Thymus (tissue), 11 donors: ENCODE results near the gene RAET1E. TPM values are rescaled to one million over a fixed set of nuclear protein-coding genes. Genes with fewer than 3 reads are reported as not detected.
A peak's percentile ranks its signal among the peaks of the same experiment; 100 is the strongest.
"Not testable (repeated sequence)": the region's sequence is repeated elsewhere in the genome, so short reads cannot be mapped to it uniquely, and the experiment has no call there.

Experiments used
- DNase-seq, 9 donors: peaks; one replicate each; pipeline ENCODE4 v3.0.0-alpha.2; 2013; ENCODE audit warnings: low spot score in 9 of 9, low read depth in 6 of 9, missing footprints in 1 of 9
- H3K27ac ChIP-seq, 2 donors: one replicate each; pipeline ENCODE4 v1.5.1; 2013; ENCODE audit warnings: control low read depth in 1 of 2, low read depth in 1 of 2, low read length in 1 of 2, mild to moderate bottlenecking in 1 of 2, moderate library complexity in 1 of 2
- H3K27me3 ChIP-seq, 2 donors: one replicate each; pipeline ENCODE4 v1.5.1; 2013; ENCODE audit warnings: low read length in 1 of 2; ENCODE audit not compliant: control insufficient read depth in 2 of 2, insufficient read depth in 1 of 2
- H3K36me3 ChIP-seq, 2 donors: one replicate each; pipeline ENCODE4 v1.5.1; 2013; ENCODE audit warnings: low read length in 1 of 2, mild to moderate bottlenecking in 1 of 2, moderate library complexity in 1 of 2; ENCODE audit not compliant: control insufficient read depth in 2 of 2, insufficient read depth in 2 of 2
- H3K4me1 ChIP-seq, 2 donors: one replicate each; pipeline ENCODE4 v1.5.1; 2013; ENCODE audit warnings: low read length in 2 of 2; ENCODE audit not compliant: control insufficient read depth in 2 of 2, insufficient read depth in 2 of 2
- H3K4me3 ChIP-seq, 2 donors: one replicate each; pipeline ENCODE4 v1.5.1; 2013; ENCODE audit warnings: low read length in 2 of 2, control low read depth in 1 of 2, mild to moderate bottlenecking in 1 of 2
- H3K9me3 ChIP-seq, 2 donors: one replicate each; pipeline ENCODE4 v1.5.1; 2013; ENCODE audit warnings: low read length in 1 of 2, mild to moderate bottlenecking in 1 of 2; ENCODE audit not compliant: control insufficient read depth in 2 of 2, insufficient read depth in 1 of 2
- WGBS: extraction: QIAGEN DNeasy Blood & Tissue Kit; methylation state at CpG from one replicate; pipeline ENCODE4 v1.1.7; 2013; 5-methylcytosine and 5-hydroxymethylcytosine counted together
- polyA plus RNA-seq: library from polyadenylated mRNA; stranded (reverse); fragments of 200-250 nt; gene quantifications from one replicate; pipeline ENCODE4 v1.2.3, GENCODE V29; 2013
- total RNA-seq: library from RNA; stranded (reverse); fragments of 120-200 nt; gene quantifications from one replicate; pipeline ENCODE4 v1.2.4, GENCODE V29; 2013
- donor health status: healthy.

The RAET1E gene
- total and polyA plus RNA-seq, 2 donors: 0.05 to 0.59 TPM

GRCh38 chr6:149857541-149857940 lies 40.4 kb downstream of the RAET1E start:
- Histone ChIP-seq H3K27me3 (peaks cover 3 to 52% of the 10 kb centered on the region in 2 donors), H3K36me3 (no peaks in the 10 kb centered on the region), H3K4me3 (no peak overlapping the region), H3K9me3 (no peaks in the 10 kb centered on the region), H3K4me1 (no peaks in the 10 kb centered on the region), H3K27ac (no peak overlapping the region)
- no peak for DNase-seq
- WGBS: 96% methylated on average over 5 of the region's 5 CpGs

DNA sequence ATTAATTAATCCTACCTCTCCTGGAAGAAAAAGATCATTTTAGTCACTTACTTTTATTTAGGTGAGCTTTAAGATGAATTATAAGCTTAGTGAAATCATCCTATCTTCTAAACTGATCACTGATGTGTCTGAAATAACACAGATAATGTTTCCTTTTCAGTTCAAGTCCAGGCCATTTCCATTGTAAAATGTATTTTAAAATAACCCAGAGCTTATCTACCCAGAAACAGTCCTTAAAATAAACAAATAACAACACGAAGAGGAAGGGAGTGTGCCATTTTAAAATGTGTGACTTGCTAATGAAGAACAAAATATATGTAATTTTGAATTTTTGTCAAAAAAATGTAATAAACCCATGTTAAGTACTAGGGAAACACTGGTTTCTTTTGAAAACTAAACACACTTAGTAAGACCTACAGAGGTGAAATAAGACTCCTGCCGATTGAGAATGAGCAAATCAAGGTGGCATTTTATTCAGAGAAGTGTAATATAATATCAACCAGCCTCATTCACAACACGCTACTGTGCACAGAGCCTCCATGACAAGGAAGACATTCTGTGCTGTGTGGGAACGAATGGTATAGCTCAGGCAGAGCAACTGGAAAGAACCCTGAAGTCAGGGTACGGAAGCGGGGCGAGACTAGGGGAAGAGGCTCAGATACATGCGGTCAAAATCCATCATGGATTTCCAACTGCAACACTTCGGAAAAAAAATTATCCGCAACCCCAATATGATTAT lies 41.5 kb downstream of the RAET1E start:
- Histone ChIP-seq H3K4me1 (no peaks in the 10 kb centered on the region), H3K27ac (no peak overlapping the region), H3K27me3 (peaks cover 0 to 50% of the 10 kb centered on the region in 2 donors), H3K36me3 (no peaks in the 10 kb centered on the region), H3K9me3 (no peaks in the 10 kb centered on the region), H3K4me3 (no peak overlapping the region)
- WGBS: 82% methylated on average over 10 of the region's 10 CpGs
- DNase-seq: no peak

GRCh38 chr6:149855741-149856140 lies 42.2 kb downstream of the RAET1E start:
- Histone ChIP-seq H3K9me3 (no peaks in the 10 kb centered on the region), H3K27ac (no peak overlapping the region), H3K4me1 (no peaks in the 10 kb centered on the region), H3K27me3 (peaks cover 0 to 48% of the 10 kb centered on the region in 2 donors), H3K36me3 (no peaks in the 10 kb centered on the region), H3K4me3 (no peak overlapping the region)
- no peak for DNase-seq
- 91% methylated on average over 2 of the region's 2 CpGs for WGBS

- Histone ChIP-seq H3K4me1 (no peaks in the 10 kb centered on the region), H3K27me3 (peaks cover 0 to 44% of the 10 kb centered on the region in 2 donors), H3K27ac (no peak overlapping the region), H3K4me3 (no peak overlapping the region), H3K36me3 (no peaks in the 10 kb centered on the region), H3K9me3 (no peaks in the 10 kb centered on the region)
- WGBS: 96% methylated on average over 5 of the region's 5 CpGs
- no peak for DNase-seq
Observed at GRCh38 chr6:149855040-149855654, 42.8 kb downstream of the RAET1E start.

GRCh38 chr6:149854532-149854931 lies 43.4 kb downstream of the RAET1E start:
- H3K36me3 ChIP-seq: no peaks in the 10 kb centered on the region
- no peak overlapping the region for H3K27ac ChIP-seq
- no peaks in the 10 kb centered on the region for H3K4me1 ChIP-seq
- no peaks in the 10 kb centered on the region for H3K9me3 ChIP-seq
- WGBS: 88% methylated on average over 6 of the region's 6 CpGs
- DNase-seq: no peak
- peaks cover 0 to 44% of the 10 kb centered on the region in 2 donors for H3K27me3 ChIP-seq
- no peak overlapping the region for H3K4me3 ChIP-seq

GRCh38 chr6:149854017-149854416 lies 43.9 kb downstream of the RAET1E start:
- not testable (repeated sequence) for H3K4me1 ChIP-seq, H3K27ac ChIP-seq

GRCh38 chr6:149852881-149853280 lies 45.0 kb downstream of the RAET1E start:
- H3K27ac ChIP-seq: no peak overlapping the region
- no peaks in the 10 kb centered on the region for H3K9me3 ChIP-seq
- no peaks in the 10 kb centered on the region for H3K36me3 ChIP-seq
- no peak overlapping the region for H3K4me3 ChIP-seq
- H3K27me3 ChIP-seq: peaks cover 0 to 44% of the 10 kb centered on the region in 2 donors
- DNase-seq: no peak
- no peaks in the 10 kb centered on the region for H3K4me1 ChIP-seq
- WGBS: 80% methylated on average over 12 of the region's 12 CpGs

More at GRCh38 chr6:149854017-149854416, 43.9 kb downstream of the RAET1E start:
- H3K36me3 ChIP-seq, H3K9me3 ChIP-seq, DNase-seq, H3K4me3 ChIP-seq: not testable (repeated sequence)
- H3K27me3 ChIP-seq: peaks cover 0 to 44% of the 10 kb centered on the region in 2 donors
- 98% methylated on average over 4 of the region's 4 CpGs for WGBS

GRCh38 chr6:149852180-149852579 lies 45.7 kb downstream of the RAET1E start:
- no peak overlapping the region for H3K4me3 ChIP-seq
- peak in 1 of 9 donors; percentile 12 for DNase-seq
- WGBS: 10% methylated on average over 6 of the region's 6 CpGs
- no peaks in the 10 kb centered on the region for H3K36me3 ChIP-seq
- H3K27me3 ChIP-seq: peaks cover 0 to 43% of the 10 kb centered on the region in 2 donors
- no peak overlapping the region for H3K27ac ChIP-seq
- no peaks in the 10 kb centered on the region for H3K9me3 ChIP-seq
- H3K4me1 ChIP-seq: no peaks in the 10 kb centered on the region

DNA sequence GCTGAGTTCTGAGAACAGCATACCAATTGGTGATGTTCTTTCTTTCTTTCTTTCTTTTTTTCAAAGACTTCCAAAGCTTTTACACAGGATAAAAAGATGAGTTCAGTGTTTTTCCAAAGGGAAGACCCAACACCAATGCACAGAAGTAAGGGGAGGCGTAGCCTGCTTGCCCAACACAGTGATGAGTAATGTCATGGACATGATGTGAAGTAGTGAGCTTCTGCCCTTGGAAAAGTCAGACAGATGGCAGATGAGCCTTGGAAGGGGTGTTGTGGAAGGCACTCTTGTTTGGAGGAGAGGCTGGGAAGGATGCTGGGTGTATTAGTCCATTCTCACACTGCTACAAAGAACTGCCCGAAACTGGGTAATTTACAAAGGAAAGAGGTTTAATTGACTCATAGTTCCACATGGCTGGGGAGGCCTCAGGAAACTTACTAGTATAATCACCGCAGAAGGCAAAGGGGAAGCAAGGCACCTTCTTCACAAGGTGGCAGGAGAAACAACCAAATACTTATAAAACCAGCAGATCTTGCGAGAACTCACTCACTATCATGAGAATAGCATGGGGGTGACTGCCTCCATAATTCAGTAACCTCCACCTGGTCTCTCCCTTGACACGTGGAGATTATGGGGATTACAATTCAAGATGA lies 46.3 kb downstream of the RAET1E start:
- H3K4me3 ChIP-seq: no peak overlapping the region
- H3K36me3 ChIP-seq: no peaks in the 10 kb centered on the region
- peaks cover 0 to 40% of the 10 kb centered on the region in 2 donors for H3K27me3 ChIP-seq
- H3K27ac ChIP-seq: no peak overlapping the region
- DNase-seq: no peak
- H3K4me1 ChIP-seq: no peaks in the 10 kb centered on the region
- H3K9me3 ChIP-seq: no peaks in the 10 kb centered on the region
- 72% methylated on average over 5 of the region's 5 CpGs for WGBS
